Esophagus squamous epithelium (tissue), 4 donors: Measurements from ENCODE around the gene DET1.

ENCODE experiments used
- CTCF ChIP-seq, 6 experiments: fragments of 450-650 bp in 4 of 6; fragments of 200-600 bp in 2 of 6; sonication (generic) in 2 of 6; IDR thresholded peaks; one replicate each; pipeline ENCODE4 v1.5.1; 2016 to 2019; ENCODE audit warnings: antibody characterized with exemption in 6 of 6, mild to moderate bottlenecking in 4 of 6, moderate library complexity in 4 of 6
- POLR2A ChIP-seq, 4 donors: fragments of 450-650 bp; IDR thresholded peaks; one replicate each; pipeline ENCODE4 v1.6.1; 2017; ENCODE audit warnings: antibody characterized with exemption in 4 of 4, mild to moderate bottlenecking in 4 of 4, moderate library complexity in 3 of 4

- TF ChIP-seq CTCF (IDR thresholded peaks at IDR 0.05) (no peak), POLR2A (IDR thresholded peaks at IDR 0.05) (no peak)
These were observed 25.4 kb upstream of the DET1 start for GRCh38 chr15:88571852-88572259.
